Measurements from ENCODE around the gene CRTAC1. TPM values are rescaled to one million over a fixed set of nuclear protein-coding genes. Genes with fewer than 3 reads are reported as not detected.

The CRTAC1 gene
- total RNA-seq, 1 experiment from 2014 or later = 0.20 TPM

DNA sequence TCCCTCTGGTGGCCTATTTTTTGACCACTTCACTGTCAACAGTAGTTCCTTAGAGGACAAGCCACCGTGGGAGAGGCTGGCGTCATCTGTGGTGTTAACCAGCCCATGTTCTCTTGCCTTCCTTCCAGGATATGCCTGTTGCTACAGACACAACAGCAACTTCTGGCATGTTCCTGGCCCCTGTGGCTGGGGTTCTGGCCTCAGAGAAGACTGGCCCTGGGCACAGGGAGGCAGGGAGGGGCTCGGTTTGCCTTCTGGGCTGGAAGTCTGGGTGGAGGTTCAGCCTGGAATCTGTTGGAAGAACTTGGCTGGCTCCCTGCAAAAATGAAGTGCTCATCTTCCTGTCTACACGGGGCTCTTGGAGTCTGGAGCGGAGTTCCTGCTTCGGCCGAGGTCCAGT lies 155.0 kb downstream of the CRTAC1 start:
- CTCF ChIA-PET = no interaction called here
- no peaks in the 10 kb centered on the region; the same call in 1 of the 2 replicates for H3K27me3 ChIP-seq (ENCODE audit: insufficient read depth, low read length)
- peaks cover 0 to 6% of the 10 kb centered on the region in 2 experiments; a peak in 1 of 4 replicates for H3K4me1 ChIP-seq (ENCODE audit: control insufficient read depth in 1 of 2, insufficient read depth in 2 of 2, low read length in 2 of 2)
- DNase-seq (ENCODE audit: low read depth, low spot score) = no peak
- H3K79me2 ChIP-seq (ENCODE audit: insufficient read depth, low read length) = no peaks in the 10 kb centered on the region
- H3K36me3 ChIP-seq (ENCODE audit: control insufficient read depth in 1 of 2, insufficient read depth in 2 of 2, low read length in 2 of 2) = no peaks in the 10 kb centered on the region
- no peaks in the 10 kb centered on the region for H3K9me3 ChIP-seq (ENCODE audit: control insufficient read depth in 1 of 2, insufficient read depth in 1 of 2, low read depth in 1 of 2, low read length in 2 of 2)
- H3K9me2 ChIP-seq (ENCODE audit: insufficient read depth) = no peaks in the 10 kb centered on the region
- no peak overlapping the region for H3K4me2 ChIP-seq (ENCODE audit: low read length)
- no peak overlapping the region for H3K9ac ChIP-seq (ENCODE audit: low read length)
- H3K4me3 ChIP-seq (replicated peaks in 1 of 2; ENCODE audit: low read depth in 1 of 2, low read length in 2 of 2) = no peak overlapping the region
- ATAC-seq = no peak
- intact Hi-C loops (cut with micrococcal nuclease) = no loop called here
- TF ChIP-seq ZFX (IDR thresholded peaks at IDR 0.05) (no peak), EZH2phosphoT487 (IDR thresholded peaks at IDR 0.05; ENCODE audit: borderline replicate concordance) (no peak), POLR2A (IDR thresholded peaks at IDR 0.05; ENCODE audit: borderline replicate concordance, extremely low read depth, insufficient read depth, insufficient read length) (no peak), RAD21 (IDR thresholded peaks at IDR 0.05; ENCODE audit: low read depth) (no peak), FOSL1 (IDR thresholded peaks at IDR 0.05; ENCODE audit: low read depth) (no peak), CEBPB (IDR thresholded peaks at IDR 0.05; ENCODE audit: low read depth) (no peak), SIN3A (IDR thresholded peaks at IDR 0.05; ENCODE audit: low read depth) (no peak), JUND (IDR thresholded peaks at IDR 0.05) (no peak), EGR1 (IDR thresholded peaks at IDR 0.05; ENCODE audit: low read depth) (no peak), TCF7L2 (IDR thresholded peaks at IDR 0.05; ENCODE audit: borderline replicate concordance, extremely low read depth, insufficient read depth, insufficient read length) (no peak), YY1 (IDR thresholded peaks at IDR 0.05; ENCODE audit: extremely low read depth, insufficient replicate concordance, low read depth, low read length) (no peak), SP1 (IDR thresholded peaks at IDR 0.05; ENCODE audit: low read depth) (no peak), POLR2AphosphoS5 (IDR thresholded peaks at IDR 0.05; ENCODE audit: low read depth, low read length) (no peak), ZNF274 (IDR thresholded peaks at IDR 0.05; ENCODE audit: low read depth, low read length) (no peak), EZH2 (IDR thresholded peaks at IDR 0.05) (no peak)
- TF ChIP-seq, protein P1, sequence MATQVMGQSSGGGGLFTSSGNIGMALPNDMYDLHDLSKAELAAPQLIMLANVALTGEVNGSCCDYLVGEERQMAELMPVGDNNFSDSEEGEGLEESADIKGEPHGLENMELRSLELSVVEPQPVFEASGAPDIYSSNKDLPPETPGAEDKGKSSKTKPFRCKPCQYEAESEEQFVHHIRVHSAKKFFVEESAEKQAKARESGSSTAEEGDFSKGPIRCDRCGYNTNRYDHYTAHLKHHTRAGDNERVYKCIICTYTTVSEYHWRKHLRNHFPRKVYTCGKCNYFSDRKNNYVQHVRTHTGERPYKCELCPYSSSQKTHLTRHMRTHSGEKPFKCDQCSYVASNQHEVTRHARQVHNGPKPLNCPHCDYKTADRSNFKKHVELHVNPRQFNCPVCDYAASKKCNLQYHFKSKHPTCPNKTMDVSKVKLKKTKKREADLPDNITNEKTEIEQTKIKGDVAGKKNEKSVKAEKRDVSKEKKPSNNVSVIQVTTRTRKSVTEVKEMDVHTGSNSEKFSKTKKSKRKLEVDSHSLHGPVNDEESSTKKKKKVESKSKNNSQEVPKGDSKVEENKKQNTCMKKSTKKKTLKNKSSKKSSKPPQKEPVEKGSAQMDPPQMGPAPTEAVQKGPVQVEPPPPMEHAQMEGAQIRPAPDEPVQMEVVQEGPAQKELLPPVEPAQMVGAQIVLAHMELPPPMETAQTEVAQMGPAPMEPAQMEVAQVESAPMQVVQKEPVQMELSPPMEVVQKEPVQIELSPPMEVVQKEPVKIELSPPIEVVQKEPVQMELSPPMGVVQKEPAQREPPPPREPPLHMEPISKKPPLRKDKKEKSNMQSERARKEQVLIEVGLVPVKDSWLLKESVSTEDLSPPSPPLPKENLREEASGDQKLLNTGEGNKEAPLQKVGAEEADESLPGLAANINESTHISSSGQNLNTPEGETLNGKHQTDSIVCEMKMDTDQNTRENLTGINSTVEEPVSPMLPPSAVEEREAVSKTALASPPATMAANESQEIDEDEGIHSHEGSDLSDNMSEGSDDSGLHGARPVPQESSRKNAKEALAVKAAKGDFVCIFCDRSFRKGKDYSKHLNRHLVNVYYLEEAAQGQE (IDR thresholded peaks at IDR 0.05; ENCODE audit: low read depth) = no peak
- TF ChIP-seq, protein P2, sequence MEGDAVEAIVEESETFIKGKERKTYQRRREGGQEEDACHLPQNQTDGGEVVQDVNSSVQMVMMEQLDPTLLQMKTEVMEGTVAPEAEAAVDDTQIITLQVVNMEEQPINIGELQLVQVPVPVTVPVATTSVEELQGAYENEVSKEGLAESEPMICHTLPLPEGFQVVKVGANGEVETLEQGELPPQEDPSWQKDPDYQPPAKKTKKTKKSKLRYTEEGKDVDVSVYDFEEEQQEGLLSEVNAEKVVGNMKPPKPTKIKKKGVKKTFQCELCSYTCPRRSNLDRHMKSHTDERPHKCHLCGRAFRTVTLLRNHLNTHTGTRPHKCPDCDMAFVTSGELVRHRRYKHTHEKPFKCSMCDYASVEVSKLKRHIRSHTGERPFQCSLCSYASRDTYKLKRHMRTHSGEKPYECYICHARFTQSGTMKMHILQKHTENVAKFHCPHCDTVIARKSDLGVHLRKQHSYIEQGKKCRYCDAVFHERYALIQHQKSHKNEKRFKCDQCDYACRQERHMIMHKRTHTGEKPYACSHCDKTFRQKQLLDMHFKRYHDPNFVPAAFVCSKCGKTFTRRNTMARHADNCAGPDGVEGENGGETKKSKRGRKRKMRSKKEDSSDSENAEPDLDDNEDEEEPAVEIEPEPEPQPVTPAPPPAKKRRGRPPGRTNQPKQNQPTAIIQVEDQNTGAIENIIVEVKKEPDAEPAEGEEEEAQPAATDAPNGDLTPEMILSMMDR (IDR thresholded peaks at IDR 0.05 in 2 of 3, conservative IDR thresholded peaks at IDR 0.05 in 1 of 3; ENCODE audit: borderline replicate concordance in 1 of 3, insufficient read depth in 1 of 3, low read depth in 2 of 3, low read length in 2 of 3) = no peak
- TF ChIP-seq, protein P3, sequence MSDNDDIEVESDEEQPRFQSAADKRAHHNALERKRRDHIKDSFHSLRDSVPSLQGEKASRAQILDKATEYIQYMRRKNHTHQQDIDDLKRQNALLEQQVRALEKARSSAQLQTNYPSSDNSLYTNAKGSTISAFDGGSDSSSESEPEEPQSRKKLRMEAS (IDR thresholded peaks at IDR 0.05) = no peak
- TF ChIP-seq, protein P4, sequence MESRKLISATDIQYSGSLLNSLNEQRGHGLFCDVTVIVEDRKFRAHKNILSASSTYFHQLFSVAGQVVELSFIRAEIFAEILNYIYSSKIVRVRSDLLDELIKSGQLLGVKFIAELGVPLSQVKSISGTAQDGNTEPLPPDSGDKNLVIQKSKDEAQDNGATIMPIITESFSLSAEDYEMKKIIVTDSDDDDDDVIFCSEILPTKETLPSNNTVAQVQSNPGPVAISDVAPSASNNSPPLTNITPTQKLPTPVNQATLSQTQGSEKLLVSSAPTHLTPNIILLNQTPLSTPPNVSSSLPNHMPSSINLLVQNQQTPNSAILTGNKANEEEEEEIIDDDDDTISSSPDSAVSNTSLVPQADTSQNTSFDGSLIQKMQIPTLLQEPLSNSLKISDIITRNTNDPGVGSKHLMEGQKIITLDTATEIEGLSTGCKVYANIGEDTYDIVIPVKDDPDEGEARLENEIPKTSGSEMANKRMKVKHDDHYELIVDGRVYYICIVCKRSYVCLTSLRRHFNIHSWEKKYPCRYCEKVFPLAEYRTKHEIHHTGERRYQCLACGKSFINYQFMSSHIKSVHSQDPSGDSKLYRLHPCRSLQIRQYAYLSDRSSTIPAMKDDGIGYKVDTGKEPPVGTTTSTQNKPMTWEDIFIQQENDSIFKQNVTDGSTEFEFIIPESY (IDR thresholded peaks at IDR 0.05; ENCODE audit: extremely low read depth, insufficient replicate concordance, low read length) = no peak
- H4K20me1 ChIP-seq (ENCODE audit: insufficient read depth) = no peaks in the 10 kb centered on the region
- RAD21 ChIA-PET (ENCODE audit: low non-redundant PET in 1 of 2, low total read pairs in 2 of 2, uncharacterized antibody in 2 of 2, unreplicated experiment in 2 of 2) = no interaction called here
- POLR2A ChIA-PET = no interaction called here
- no TSS peak for BruUV-seq (replicated peaks)
- H3K27ac ChIP-seq (ENCODE audit: low read depth, low read length) = no peak overlapping the region
- no peak overlapping the region for H2AFZ ChIP-seq (ENCODE audit: low read depth, low read length, poor library complexity, severe bottlenecking)

All from HCT116 (cell line).